PC-3 (cell line): ENCODE measurements around the gene AHNAK2. TPM values are rescaled to one million over a fixed set of nuclear protein-coding genes. Genes with fewer than 3 reads are reported as not detected.

ENCODE experiments used
- ATAC-seq: fragments of 200-7000 bp; cut with Tn5 transposase; 2 replicates; pipeline ENCODE4 v1.9.1; 2020; ENCODE audit warnings: mild to moderate bottlenecking, moderate library complexity
- BruUV-seq: library from RNA; stranded (reverse); fragments of 400-500 nt; replicated peaks from 2 replicates; lab custom pipeline; 2021; lab: Mats Ljungman, UMichigan
- CTCF ChIA-PET: fragments of 300-600 bp; sonication (Branson Sonifier 250); formaldehyde crosslinking; loops from one replicate; lab custom pipeline; 2022; ENCODE audit warnings: antibody characterized with exemption; lab: Charles Lee
- POLR2A ChIA-PET: fragments of 300-600 bp; sonication (Branson Sonifier 250); formaldehyde crosslinking; loops from one replicate; lab custom pipeline; 2022; ENCODE audit warnings: antibody characterized with exemption; ENCODE audit not compliant: unreplicated experiment; lab: Charles Lee
- DNase-seq: peaks from one replicate; pipeline ENCODE4 v3.0.0-alpha.2; 2015
- H2AFZ ChIP-seq: fragments of 300-600 bp; sonication (generic); 2 replicates; pipeline ENCODE4 v1.6.0; 2016; ENCODE audit warnings: antibody characterized with exemption, low read length
- H3F3A ChIP-seq: fragments of 300-600 bp; sonication (generic); one replicate; pipeline ENCODE4 v1.6.0; 2017; ENCODE audit warnings: antibody characterized with exemption, low read length, control low read depth, mild to moderate bottlenecking; ENCODE audit not compliant: unreplicated experiment
- H3K27ac ChIP-seq: fragments of 300-600 bp; sonication (generic); 2 replicates; pipeline ENCODE4 v1.5.1; 2016; ENCODE audit warnings: mild to moderate bottlenecking, low read length
- H3K27me3 ChIP-seq: fragments of 300-600 bp; sonication (generic); 2 replicates; pipeline ENCODE4 v1.6.1; 2016; ENCODE audit warnings: low read length, mixed read lengths
- H3K36me3 ChIP-seq: fragments of 300-600 bp; sonication (generic); 2 replicates; pipeline ENCODE4 v1.6.1; 2016; ENCODE audit warnings: low read depth, mixed run types, low read length, mixed read lengths
- H3K4me1 ChIP-seq: fragments of 300-600 bp; sonication (generic); 2 replicates; pipeline ENCODE4 v1.5.1; 2016; ENCODE audit warnings: low read length; ENCODE audit not compliant: insufficient read depth
- H3K4me2 ChIP-seq: fragments of 300-600 bp; sonication (generic); 2 replicates; pipeline ENCODE4 v1.6.0; 2016; ENCODE audit warnings: low read length
- H3K4me3 ChIP-seq: fragments of 300-600 bp; sonication (generic); 2 replicates; pipeline ENCODE4 v1.5.1; 2016; ENCODE audit warnings: mild to moderate bottlenecking, low read length, mixed read lengths
- H3K79me2 ChIP-seq: fragments of 300-600 bp; sonication (generic); 2 replicates; pipeline ENCODE4 v1.6.1; 2017; ENCODE audit warnings: low read length, mixed read lengths
- H3K9ac ChIP-seq: fragments of 300-600 bp; sonication (generic); 2 replicates; pipeline ENCODE4 v1.6.0; 2016; ENCODE audit warnings: mild to moderate bottlenecking, low read length
- H3K9me2 ChIP-seq: fragments of 300-600 bp; sonication (generic); replicated peaks from 2 replicates; pipeline ENCODE4 v1.6.1; 2016; ENCODE audit warnings: mixed run types, low read length, mixed read lengths
- H3K9me3 ChIP-seq: fragments of 300-600 bp; sonication (generic); 2 replicates; pipeline ENCODE4 v1.6.1; 2016; ENCODE audit warnings: low read length, mixed read lengths
- H4K20me1 ChIP-seq: fragments of 300-600 bp; sonication (generic); 2 replicates; pipeline ENCODE4 v1.6.1; 2016; ENCODE audit warnings: low read length, mixed read lengths
- EZH2 ChIP-seq: fragments of 300-600 bp; sonication (generic); IDR thresholded peaks from one replicate; pipeline ENCODE4 v1.6.1; 2017; ENCODE audit warnings: antibody characterized with exemption, mild to moderate bottlenecking, low read length; ENCODE audit not compliant: unreplicated experiment
- EZH2phosphoT487 ChIP-seq: fragments of 300-600 bp; sonication (generic); IDR thresholded peaks from 2 replicates; pipeline ENCODE4 v1.6.1; 2018; ENCODE audit warnings: mild to moderate bottlenecking, antibody characterized with exemption, low read length, borderline replicate concordance
- intact Hi-C: fragments of 100-400 bp; cut with micrococcal nuclease; formaldehyde crosslinking; loops from 2 replicates; pipeline ENCODE4 v1.9.0; 2023
- total RNA-seq: library from RNA; depleted of rRNA; stranded (reverse); fragments of >200 nt; gene quantifications from 2 replicates; pipeline ENCODE4 v1.2.3, GENCODE V29; 2014
- TF ChIP-seq, protein P1 (sequence below): fragments of 300-600 bp; sonication (generic); conservative IDR thresholded peaks from 2 replicates; pipeline ENCODE4 v1.5.1; 2017; ENCODE audit warnings: antibody characterized with exemption, low read depth, mild to moderate bottlenecking, low read length

Gene AHNAK2
- total RNA-seq, 1 experiment from 2014 or later: 25.0 TPM

DNA sequence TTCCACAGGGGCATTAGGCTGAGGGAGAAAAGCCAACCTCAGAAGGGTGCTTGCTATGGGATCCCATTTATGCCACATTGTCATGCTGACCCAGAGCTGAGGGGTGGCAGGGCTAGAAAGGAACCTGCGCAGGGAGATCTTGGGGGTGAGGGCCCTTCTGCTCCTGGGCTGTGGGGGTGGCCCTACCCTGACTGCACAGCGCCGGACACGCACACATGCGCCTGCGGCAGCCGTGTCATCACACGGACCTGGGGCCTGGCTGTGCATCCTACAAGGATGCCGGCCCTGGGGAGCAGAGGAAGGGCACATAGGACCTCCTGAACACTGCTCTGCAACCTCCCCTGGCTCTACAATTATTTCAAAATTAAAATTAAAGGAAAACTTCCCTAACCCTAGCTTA, 35.9 kb upstream of the AHNAK2 start:
- TF ChIP-seq EZH2: no peak
- TF ChIP-seq EZH2phosphoT487: no peak
- TF ChIP-seq, protein P1, sequence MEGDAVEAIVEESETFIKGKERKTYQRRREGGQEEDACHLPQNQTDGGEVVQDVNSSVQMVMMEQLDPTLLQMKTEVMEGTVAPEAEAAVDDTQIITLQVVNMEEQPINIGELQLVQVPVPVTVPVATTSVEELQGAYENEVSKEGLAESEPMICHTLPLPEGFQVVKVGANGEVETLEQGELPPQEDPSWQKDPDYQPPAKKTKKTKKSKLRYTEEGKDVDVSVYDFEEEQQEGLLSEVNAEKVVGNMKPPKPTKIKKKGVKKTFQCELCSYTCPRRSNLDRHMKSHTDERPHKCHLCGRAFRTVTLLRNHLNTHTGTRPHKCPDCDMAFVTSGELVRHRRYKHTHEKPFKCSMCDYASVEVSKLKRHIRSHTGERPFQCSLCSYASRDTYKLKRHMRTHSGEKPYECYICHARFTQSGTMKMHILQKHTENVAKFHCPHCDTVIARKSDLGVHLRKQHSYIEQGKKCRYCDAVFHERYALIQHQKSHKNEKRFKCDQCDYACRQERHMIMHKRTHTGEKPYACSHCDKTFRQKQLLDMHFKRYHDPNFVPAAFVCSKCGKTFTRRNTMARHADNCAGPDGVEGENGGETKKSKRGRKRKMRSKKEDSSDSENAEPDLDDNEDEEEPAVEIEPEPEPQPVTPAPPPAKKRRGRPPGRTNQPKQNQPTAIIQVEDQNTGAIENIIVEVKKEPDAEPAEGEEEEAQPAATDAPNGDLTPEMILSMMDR: no peak
- H3K4me1 ChIP-seq: peaks cover 45% of the 10 kb centered on the region
- no peak overlapping the region for H3K27ac ChIP-seq
- H3K4me2 ChIP-seq: peak overlapping the region; percentile 35
- H3K27me3 ChIP-seq: no peaks in the 10 kb centered on the region
- ChIA-PET CTCF (no interaction called here), POLR2A (interaction anchor here (0.6 kb wide), 1 partner anchor 21 kb away, joined by 4 read pairs; no protein-coding TSS in a partner anchor)
- H3K9me2 ChIP-seq: no peaks in the 10 kb centered on the region
- no peak overlapping the region for H3K4me3 ChIP-seq
- H3K9me3 ChIP-seq: no peaks in the 10 kb centered on the region
- DNase-seq (no peak), ATAC-seq (no peak)
- intact Hi-C loops: no loop called here
- H3K9ac ChIP-seq: no peak overlapping the region
- peaks cover 100% of the 10 kb centered on the region for H3K79me2 ChIP-seq
- no peak overlapping the region for H2AFZ ChIP-seq
- H4K20me1 ChIP-seq: peaks cover 97% of the 10 kb centered on the region
- H3F3A ChIP-seq: peaks cover 11% of the 10 kb centered on the region
- H3K36me3 ChIP-seq: peaks cover 51% of the 10 kb centered on the region
- BruUV-seq: no TSS peak

DNA sequence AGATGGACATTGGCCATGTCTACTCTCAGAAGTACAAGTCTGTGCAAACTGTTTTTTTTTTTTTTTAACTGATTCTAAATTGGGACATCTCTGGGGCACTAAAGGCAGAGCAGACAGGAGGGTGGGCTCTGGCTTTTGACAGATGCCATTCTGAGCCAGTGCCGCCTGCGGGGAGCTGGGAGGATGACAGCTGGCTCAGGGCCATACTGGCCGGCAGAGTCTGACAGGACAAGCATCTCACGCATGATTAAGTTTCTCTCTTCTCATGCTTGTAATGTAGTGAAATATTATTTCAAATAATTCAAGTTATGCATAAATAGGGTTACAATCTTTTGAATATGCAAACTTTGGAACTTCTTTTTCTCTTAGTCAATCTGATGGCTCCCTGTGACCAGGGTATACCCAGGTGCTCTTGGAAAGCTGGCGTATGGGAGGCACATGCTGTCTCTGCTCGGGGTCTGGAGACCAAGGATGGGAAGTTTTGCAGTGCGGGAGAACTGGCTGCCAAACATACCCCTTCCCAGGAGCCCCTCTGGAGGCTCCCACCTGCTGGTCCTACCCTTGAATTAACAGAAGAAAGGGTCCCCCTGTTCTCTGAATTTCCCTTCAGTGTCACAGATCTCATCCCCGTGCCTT, 35.1 kb upstream of the AHNAK2 start:
- peaks cover 94% of the 10 kb centered on the region for H4K20me1 ChIP-seq
- no peaks in the 10 kb centered on the region for H3K9me3 ChIP-seq
- peaks cover 39% of the 10 kb centered on the region for H3K4me1 ChIP-seq
- intact Hi-C loops: no loop called here
- H3F3A ChIP-seq: peaks cover 11% of the 10 kb centered on the region
- ChIA-PET POLR2A (no interaction called here), CTCF (no interaction called here)
- H3K9me2 ChIP-seq: no peaks in the 10 kb centered on the region
- H3K27ac ChIP-seq: no peak overlapping the region
- no peaks in the 10 kb centered on the region for H3K27me3 ChIP-seq
- H3K79me2 ChIP-seq: peaks cover 99% of the 10 kb centered on the region
- H3K36me3 ChIP-seq: peaks cover 50% of the 10 kb centered on the region
- H3K4me3 ChIP-seq: no peak overlapping the region
- no TSS peak for BruUV-seq
- H2AFZ ChIP-seq: no peak overlapping the region
- no peak overlapping the region for H3K9ac ChIP-seq
- H3K4me2 ChIP-seq: peak overlapping the region; percentile 35; the same call in 1 of the 2 replicates
- DNase-seq: no peak
- ATAC-seq: no peak
- TF ChIP-seq EZH2 (no peak), EZH2phosphoT487 (no peak)
- TF ChIP-seq, protein P1: no peak
